Fibroblast of mammary gland (primary cell): ENCODE data around the gene ACSS2.

Experiments
- DNase-seq: peaks from one replicate; pipeline ENCODE4 v3.0.0-alpha.2; 2010; ENCODE audit warnings: low read depth
- H3K4me3 ChIP-seq: 2 replicates; pipeline ENCODE4 v1.5.1; 2011; ENCODE audit warnings: low read depth, mild to moderate bottlenecking, low read length, moderate library complexity; ENCODE audit not compliant: control insufficient read depth
- CTCF ChIP-seq: conservative IDR thresholded peaks from 2 replicates; pipeline ENCODE4 v1.5.1; 2011; ENCODE audit warnings: low read depth, low read length, inconsistent platforms; ENCODE audit not compliant: control insufficient read depth, insufficient read depth

Gene ACSS2

GRCh38 chr20:34928411-34928810 is 52.0 kb downstream of the ACSS2 start:
- H3K4me3 ChIP-seq = no peak overlapping the region
- no peak for DNase-seq
- TF ChIP-seq CTCF = no peak

- no peak overlapping the region for H3K4me3 ChIP-seq
- no peak for TF ChIP-seq CTCF
- no peak for DNase-seq
Measured at GRCh38 chr20:34931771-34932170, 55.4 kb downstream of the ACSS2 start.

GRCh38 chr20:34938466-34939163 is 62.2 kb downstream of the ACSS2 start:
- TF ChIP-seq CTCF = no peak
- DNase-seq = no peak
- no peak overlapping the region for H3K4me3 ChIP-seq

- no peak for DNase-seq
- H3K4me3 ChIP-seq = no peak overlapping the region
- TF ChIP-seq CTCF = no peak
Measured at GRCh38 chr20:34940081-34940481, 63.7 kb downstream of the ACSS2 start.

GRCh38 chr20:34941226-34941625 is 64.8 kb downstream of the ACSS2 start:
- no peak for TF ChIP-seq CTCF
- no peak overlapping the region for H3K4me3 ChIP-seq
- DNase-seq = no peak

- no peak for DNase-seq
- no peak overlapping the region for H3K4me3 ChIP-seq
- no peak for TF ChIP-seq CTCF
Measured at GRCh38 chr20:34942301-34942700, 65.9 kb downstream of the ACSS2 start.
